NB4 (cell line): ENCODE results near the gene WDR5.

Experiments used
- CTCF ChIP-seq: IDR thresholded peaks from one replicate; pipeline ENCODE4 v1.5.1; 2012; ENCODE audit warnings: low read depth, low read length
- MAX ChIP-seq: IDR thresholded peaks from 2 replicates; pipeline ENCODE4 v1.6.1; 2011; ENCODE audit warnings: low read depth, low read length
- MYC ChIP-seq: IDR thresholded peaks from 2 replicates; pipeline ENCODE4 v1.6.1; 2011; ENCODE audit warnings: low read depth, low read length
- POLR2A ChIP-seq: IDR thresholded peaks from 2 replicates; pipeline ENCODE4 v1.6.1; 2011; ENCODE audit warnings: mild to moderate bottlenecking; ENCODE audit not compliant: insufficient read length; ENCODE audit errors: extremely low read depth

GRCh38 chr9:134170532-134171315, 34.8 kb downstream of the WDR5 start:
- TF ChIP-seq POLR2A (no peak), CTCF (no peak), MAX (no peak), MYC (no peak)
